C4-2B (cell line): Measurements from ENCODE around the gene EFNA5.

Experiments used
- ZFX ChIP-seq: fragments of 450-650 bp; IDR thresholded peaks from 2 replicates; pipeline ENCODE4 v1.6.1; 2017
- TF ChIP-seq, protein P1 (sequence below): fragments of 450-650 bp; conservative IDR thresholded peaks from 2 replicates; pipeline ENCODE4 v1.5.1; 2017; ENCODE audit warnings: mild to moderate bottlenecking

DNA sequence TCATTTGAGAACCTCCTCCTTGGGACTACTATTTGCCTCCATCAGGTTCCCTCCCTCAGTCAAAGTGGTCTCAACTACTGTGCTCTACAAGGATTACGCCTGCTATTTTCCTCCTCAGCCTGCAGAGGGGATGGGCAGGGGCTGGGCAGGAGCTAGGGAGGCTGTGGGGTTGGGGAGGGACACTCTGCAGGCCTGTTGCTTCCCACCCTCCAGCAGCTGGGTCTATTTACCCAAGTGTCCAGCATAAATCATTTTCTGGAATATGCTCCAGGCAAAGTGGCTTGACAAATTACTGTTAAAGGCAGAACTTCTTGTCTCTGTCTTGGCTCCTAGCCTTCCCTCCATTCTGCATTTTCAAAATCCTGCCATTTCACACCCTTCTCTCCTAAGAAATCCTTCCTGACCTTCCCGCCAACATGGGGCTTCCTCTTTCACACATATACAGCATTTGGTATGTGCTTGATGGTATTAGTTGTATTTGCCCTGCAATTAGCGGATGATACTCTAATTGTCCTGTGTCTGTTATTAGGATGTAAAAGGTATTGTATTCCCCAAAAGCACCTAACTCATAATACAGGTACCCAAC is 106.7 kb downstream of the EFNA5 start:
- TF ChIP-seq, protein P1, sequence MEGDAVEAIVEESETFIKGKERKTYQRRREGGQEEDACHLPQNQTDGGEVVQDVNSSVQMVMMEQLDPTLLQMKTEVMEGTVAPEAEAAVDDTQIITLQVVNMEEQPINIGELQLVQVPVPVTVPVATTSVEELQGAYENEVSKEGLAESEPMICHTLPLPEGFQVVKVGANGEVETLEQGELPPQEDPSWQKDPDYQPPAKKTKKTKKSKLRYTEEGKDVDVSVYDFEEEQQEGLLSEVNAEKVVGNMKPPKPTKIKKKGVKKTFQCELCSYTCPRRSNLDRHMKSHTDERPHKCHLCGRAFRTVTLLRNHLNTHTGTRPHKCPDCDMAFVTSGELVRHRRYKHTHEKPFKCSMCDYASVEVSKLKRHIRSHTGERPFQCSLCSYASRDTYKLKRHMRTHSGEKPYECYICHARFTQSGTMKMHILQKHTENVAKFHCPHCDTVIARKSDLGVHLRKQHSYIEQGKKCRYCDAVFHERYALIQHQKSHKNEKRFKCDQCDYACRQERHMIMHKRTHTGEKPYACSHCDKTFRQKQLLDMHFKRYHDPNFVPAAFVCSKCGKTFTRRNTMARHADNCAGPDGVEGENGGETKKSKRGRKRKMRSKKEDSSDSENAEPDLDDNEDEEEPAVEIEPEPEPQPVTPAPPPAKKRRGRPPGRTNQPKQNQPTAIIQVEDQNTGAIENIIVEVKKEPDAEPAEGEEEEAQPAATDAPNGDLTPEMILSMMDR, result no peak
- no peak for TF ChIP-seq ZFX
